Muscle layer of duodenum (tissue), 2 donors: ENCODE data around the gene WWOX.

ENCODE experiments used
- H3K27ac ChIP-seq: one replicate; pipeline ENCODE4 v1.7.0; 2013; ENCODE audit warnings: mild to moderate bottlenecking, low read length
- H3K27me3 ChIP-seq: one replicate; pipeline ENCODE4 v1.7.0; 2013; ENCODE audit warnings: low read depth, mild to moderate bottlenecking, control low read depth, low read length
- H3K36me3 ChIP-seq, 2 donors: one replicate each; pipeline ENCODE4 v1.7.0; 2013; ENCODE audit warnings: low read length in 2 of 2, control low read depth in 1 of 2, mild to moderate bottlenecking in 1 of 2; ENCODE audit not compliant: insufficient read depth in 2 of 2, control insufficient read depth in 1 of 2
- H3K4me1 ChIP-seq, 2 donors: one replicate each; pipeline ENCODE4 v1.7.0; 2013; ENCODE audit warnings: low read length in 2 of 2, mild to moderate bottlenecking in 2 of 2, control low read depth in 1 of 2, moderate library complexity in 1 of 2; ENCODE audit not compliant: insufficient read depth in 2 of 2, control insufficient read depth in 1 of 2
- H3K4me3 ChIP-seq, 2 donors: one replicate each; pipeline ENCODE4 v1.7.0; 2013; ENCODE audit warnings: low read length in 2 of 2, low read depth in 1 of 2, mild to moderate bottlenecking in 1 of 2
- H3K9me3 ChIP-seq, 2 donors: one replicate each; pipeline ENCODE4 v1.7.0; 2013; ENCODE audit warnings: low read length in 2 of 2, control low read depth in 1 of 2, mild to moderate bottlenecking in 1 of 2; ENCODE audit not compliant: control insufficient read depth in 1 of 2
- donor health status: healthy.

Gene WWOX

GRCh38 chr16:78523212-78523985 is 423.9 kb downstream of the WWOX start:
- Histone ChIP-seq H3K27ac (no peak overlapping the region), H3K27me3 (no peaks in the 10 kb centered on the region), H3K9me3 (peaks cover 0 to 2% of the 10 kb centered on the region in 2 donors), H3K4me1 (no peaks in the 10 kb centered on the region), H3K36me3 (no peaks in the 10 kb centered on the region), H3K4me3 (no peak overlapping the region)

GRCh38 chr16:78524066-78524595 is 424.7 kb downstream of the WWOX start:
- no peak overlapping the region for H3K4me3 ChIP-seq
- H3K36me3 ChIP-seq = no peaks in the 10 kb centered on the region
- no peaks in the 10 kb centered on the region for H3K27me3 ChIP-seq
- H3K4me1 ChIP-seq = no peaks in the 10 kb centered on the region
- H3K27ac ChIP-seq = no peak overlapping the region
- H3K9me3 ChIP-seq = peaks cover 0 to 2% of the 10 kb centered on the region in 2 donors

- H3K4me3 ChIP-seq = no peak overlapping the region
- peaks cover 0 to 2% of the 10 kb centered on the region in 2 donors for H3K9me3 ChIP-seq
- H3K4me1 ChIP-seq = no peaks in the 10 kb centered on the region
- no peak overlapping the region for H3K27ac ChIP-seq
- no peaks in the 10 kb centered on the region for H3K36me3 ChIP-seq
- no peaks in the 10 kb centered on the region for H3K27me3 ChIP-seq
These were observed 428.8 kb downstream of the WWOX start for GRCh38 chr16:78528265-78528664.

GRCh38 chr16:78529881-78530280 is 430.4 kb downstream of the WWOX start:
- no peak overlapping the region for H3K4me3 ChIP-seq
- no peaks in the 10 kb centered on the region for H3K27me3 ChIP-seq
- no peaks in the 10 kb centered on the region for H3K4me1 ChIP-seq
- H3K27ac ChIP-seq = no peak overlapping the region
- peaks cover 0 to 2% of the 10 kb centered on the region in 2 donors for H3K9me3 ChIP-seq
- H3K36me3 ChIP-seq = no peaks in the 10 kb centered on the region

GRCh38 chr16:78530283-78530682 is 430.8 kb downstream of the WWOX start:
- no peak overlapping the region for H3K4me3 ChIP-seq
- H3K27ac ChIP-seq = no peak overlapping the region
- peaks cover 0 to 2% of the 10 kb centered on the region in 2 donors for H3K9me3 ChIP-seq
- no peaks in the 10 kb centered on the region for H3K36me3 ChIP-seq
- H3K4me1 ChIP-seq = no peaks in the 10 kb centered on the region
- no peaks in the 10 kb centered on the region for H3K27me3 ChIP-seq

GRCh38 chr16:78535098-78535497 is 435.6 kb downstream of the WWOX start:
- H3K27me3 ChIP-seq = no peaks in the 10 kb centered on the region
- no peak overlapping the region for H3K4me3 ChIP-seq
- no peaks in the 10 kb centered on the region for H3K9me3 ChIP-seq
- H3K36me3 ChIP-seq = no peaks in the 10 kb centered on the region
- no peaks in the 10 kb centered on the region for H3K4me1 ChIP-seq
- no peak overlapping the region for H3K27ac ChIP-seq

GRCh38 chr16:78537511-78537910 is 438.1 kb downstream of the WWOX start:
- no peak overlapping the region for H3K4me3 ChIP-seq
- no peaks in the 10 kb centered on the region for H3K36me3 ChIP-seq
- no peaks in the 10 kb centered on the region for H3K9me3 ChIP-seq
- H3K27me3 ChIP-seq = no peaks in the 10 kb centered on the region
- no peaks in the 10 kb centered on the region for H3K4me1 ChIP-seq
- no peak overlapping the region for H3K27ac ChIP-seq

GRCh38 chr16:78538292-78538691 is 438.8 kb downstream of the WWOX start:
- no peaks in the 10 kb centered on the region for H3K36me3 ChIP-seq
- H3K27ac ChIP-seq = no peak overlapping the region
- H3K9me3 ChIP-seq = no peaks in the 10 kb centered on the region
- no peak overlapping the region for H3K4me3 ChIP-seq
- no peaks in the 10 kb centered on the region for H3K27me3 ChIP-seq
- H3K4me1 ChIP-seq = no peaks in the 10 kb centered on the region

GRCh38 chr16:78538919-78539318 is 439.5 kb downstream of the WWOX start:
- Histone ChIP-seq H3K9me3 (no peaks in the 10 kb centered on the region), H3K4me1 (no peaks in the 10 kb centered on the region), H3K27ac (no peak overlapping the region), H3K36me3 (no peaks in the 10 kb centered on the region), H3K27me3 (no peaks in the 10 kb centered on the region), H3K4me3 (no peak overlapping the region)

- Histone ChIP-seq H3K36me3 (no peaks in the 10 kb centered on the region), H3K9me3 (no peaks in the 10 kb centered on the region), H3K4me1 (no peaks in the 10 kb centered on the region), H3K27me3 (no peaks in the 10 kb centered on the region), H3K4me3 (no peak overlapping the region), H3K27ac (no peak overlapping the region)
These were observed 443.0 kb downstream of the WWOX start for GRCh38 chr16:78542419-78542818.

- Histone ChIP-seq H3K27me3 (no peaks in the 10 kb centered on the region), H3K27ac (no peak overlapping the region), H3K36me3 (no peaks in the 10 kb centered on the region), H3K9me3 (no peaks in the 10 kb centered on the region), H3K4me1 (no peaks in the 10 kb centered on the region), H3K4me3 (no peak overlapping the region)
These were observed 443.6 kb downstream of the WWOX start for GRCh38 chr16:78543023-78543422.

GRCh38 chr16:78549366-78549765 is 449.9 kb downstream of the WWOX start:
- no peak overlapping the region for H3K27ac ChIP-seq
- no peak overlapping the region for H3K4me3 ChIP-seq
- no peaks in the 10 kb centered on the region for H3K4me1 ChIP-seq
- no peaks in the 10 kb centered on the region for H3K9me3 ChIP-seq
- no peaks in the 10 kb centered on the region for H3K27me3 ChIP-seq
- no peaks in the 10 kb centered on the region for H3K36me3 ChIP-seq
